Activated CD4-positive, CD25-positive, alpha-beta regulatory T cell (primary cell): Measurements from ENCODE around the gene GADL1.

Source experiments
- DNase-seq, 4 experiments: peaks; one replicate each; lab custom pipeline; 2025; lab: John Stamatoyannopoulos, UW

The GADL1 gene

GRCh38 chr3:30811151-30811795 is 83.2 kb downstream of the GADL1 start:
- no peak for DNase-seq

GRCh38 chr3:30810625-30811024 is 83.8 kb downstream of the GADL1 start:
- DNase-seq: no peak

GRCh38 chr3:30805695-30806094 is 88.8 kb downstream of the GADL1 start:
- DNase-seq: no peak

- DNase-seq: no peak
These were observed 89.5 kb downstream of the GADL1 start for GRCh38 chr3:30804984-30805383.

- DNase-seq: no peak
These were observed 99.3 kb downstream of the GADL1 start for GRCh38 chr3:30795176-30795575.

- no peak for DNase-seq
These were observed 100.7 kb downstream of the GADL1 start for GRCh38 chr3:30793740-30794139.

- no peak for DNase-seq
These were observed 104.3 kb downstream of the GADL1 start for GRCh38 chr3:30790150-30790549.

- no peak for DNase-seq
These were observed 108.1 kb downstream of the GADL1 start for GRCh38 chr3:30786365-30786764.

GRCh38 chr3:30779686-30780287 is 114.7 kb downstream of the GADL1 start:
- no peak for DNase-seq

- no peak for DNase-seq
These were observed 115.5 kb downstream of the GADL1 start for GRCh38 chr3:30778933-30779332.

- DNase-seq: no peak
These were observed 116.9 kb downstream of the GADL1 start for GRCh38 chr3:30777426-30778113.

GRCh38 chr3:30776186-30776815 is 118.2 kb downstream of the GADL1 start:
- DNase-seq: no peak

GRCh38 chr3:30775040-30775439 is 119.4 kb downstream of the GADL1 start:
- no peak for DNase-seq

- no peak for DNase-seq
These were observed 120.4 kb downstream of the GADL1 start for GRCh38 chr3:30774062-30774461.

- DNase-seq: no peak
These were observed 124.1 kb downstream of the GADL1 start for GRCh38 chr3:30770387-30770786.

- peak; percentile 14 to 50 (median 38) for DNase-seq
These were observed 125.5 kb downstream of the GADL1 start for GRCh38 chr3:30768703-30769550.

- DNase-seq: no peak
These were observed 126.4 kb downstream of the GADL1 start for GRCh38 chr3:30768046-30768445.

- no peak for DNase-seq
These were observed 127.9 kb downstream of the GADL1 start for GRCh38 chr3:30766522-30766921.

GRCh38 chr3:30764891-30765290 is 129.6 kb downstream of the GADL1 start:
- no peak for DNase-seq

GRCh38 chr3:30764281-30764680 is 130.2 kb downstream of the GADL1 start:
- DNase-seq: no peak

- no peak for DNase-seq
These were observed 133.1 kb downstream of the GADL1 start for GRCh38 chr3:30761374-30761773.

GRCh38 chr3:30760737-30761136 is 133.7 kb downstream of the GADL1 start:
- no peak for DNase-seq
